DMS153 treated with DMSO at 0.1 percent for 48 hours (cell line): Measurements from ENCODE around the gene FIZ1.
"Not testable (repeated sequence)": the region's sequence is repeated elsewhere in the genome, so short reads cannot be mapped to it uniquely, and the experiment has no call there.

Experiments
- DNase-seq: peaks from one replicate; lab custom pipeline; 2025; ENCODE audit not compliant: unreplicated experiment; lab: John Stamatoyannopoulos, UW

The FIZ1 gene

DNA sequence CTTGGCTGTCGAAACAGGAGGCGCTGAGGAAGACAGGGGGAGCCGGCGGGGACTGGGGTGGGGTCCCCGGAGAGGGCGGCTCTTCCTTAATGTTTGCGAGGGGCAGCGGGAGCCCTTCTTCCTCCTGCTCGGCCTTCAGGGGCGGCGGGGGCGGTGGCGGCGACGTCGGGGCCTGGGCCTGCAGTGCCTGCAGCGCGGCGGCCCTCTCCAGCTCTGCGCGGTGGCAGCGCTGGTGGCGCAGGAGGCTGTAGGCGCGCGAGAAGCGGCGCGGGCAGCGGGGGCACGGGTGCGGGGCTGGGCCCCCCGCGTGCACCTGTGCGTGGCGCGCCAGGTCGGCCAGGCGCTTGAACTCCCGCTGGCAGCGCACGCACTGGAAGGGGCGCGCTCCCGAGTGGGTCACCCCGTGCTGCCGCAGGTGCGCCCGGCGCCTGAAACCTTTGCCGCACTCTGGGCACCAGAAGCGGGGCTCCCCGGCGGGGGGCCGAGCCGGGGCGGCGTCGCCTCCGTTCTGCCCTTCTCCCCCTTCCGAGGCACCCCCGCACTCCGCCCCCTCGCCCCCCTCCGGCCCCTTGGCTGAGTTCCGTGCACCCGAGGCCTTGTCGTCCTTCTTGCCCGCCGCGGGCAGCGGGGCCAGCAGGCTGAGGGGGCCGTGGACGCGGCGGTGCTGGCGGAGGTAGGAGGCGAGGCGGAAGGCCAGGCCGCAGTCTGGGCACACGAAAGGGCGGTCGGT, 21.1 kb downstream of the FIZ1 start:
- no peak for DNase-seq

GRCh38 chr19:55576746-55577145, 22.6 kb downstream of the FIZ1 start:
- no peak for DNase-seq

DNA sequence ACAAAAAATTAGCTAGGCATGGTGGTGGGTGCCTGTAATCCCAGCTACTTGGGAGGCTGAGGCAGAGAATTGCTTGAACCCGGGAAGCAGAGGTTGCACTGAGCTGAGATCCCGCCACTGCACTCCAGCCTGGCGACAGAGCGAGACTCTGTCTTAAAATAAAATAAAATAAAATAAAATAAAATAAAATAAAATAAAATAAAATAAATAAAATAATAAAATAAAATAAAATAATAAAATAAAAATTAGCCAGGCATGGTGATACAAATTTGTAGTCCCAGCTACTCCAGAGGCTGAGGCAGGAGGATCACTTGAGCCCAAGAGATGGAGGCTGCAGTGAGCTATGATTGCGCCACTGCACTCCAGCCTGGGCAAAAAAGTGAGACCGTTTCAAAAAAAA, 25.4 kb downstream of the FIZ1 start:
- not testable (repeated sequence) for DNase-seq

- not testable (repeated sequence) for DNase-seq
Measured at GRCh38 chr19:55569477-55569876, 29.8 kb downstream of the FIZ1 start.

GRCh38 chr19:55567708-55568328, 31.5 kb downstream of the FIZ1 start:
- DNase-seq: no peak

- no peak for DNase-seq
Measured at GRCh38 chr19:55566823-55567222, 32.5 kb downstream of the FIZ1 start.

DNA sequence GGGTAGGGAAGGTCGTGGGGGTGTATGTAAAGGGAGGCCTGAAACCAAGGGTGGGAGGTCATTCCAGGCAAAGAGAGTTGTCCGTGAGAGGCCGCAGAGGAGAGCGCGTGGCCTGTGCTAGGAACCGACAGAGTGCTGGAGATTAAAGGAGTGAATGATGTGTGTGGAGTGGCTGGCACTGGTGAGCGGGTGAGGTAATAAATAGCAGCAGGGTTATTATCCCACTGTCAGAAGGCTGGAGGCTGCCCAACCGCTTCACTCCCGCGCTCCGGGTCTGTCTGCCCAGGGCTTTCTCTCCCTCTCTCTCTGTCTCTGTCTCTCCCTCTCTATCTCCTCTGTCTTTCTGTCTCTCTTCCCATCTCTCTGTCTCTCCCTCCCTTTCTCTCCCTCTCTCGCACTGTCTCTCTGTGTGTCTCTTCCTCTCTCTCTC, 36.0 kb downstream of the FIZ1 start:
- DNase-seq: no peak

DNA sequence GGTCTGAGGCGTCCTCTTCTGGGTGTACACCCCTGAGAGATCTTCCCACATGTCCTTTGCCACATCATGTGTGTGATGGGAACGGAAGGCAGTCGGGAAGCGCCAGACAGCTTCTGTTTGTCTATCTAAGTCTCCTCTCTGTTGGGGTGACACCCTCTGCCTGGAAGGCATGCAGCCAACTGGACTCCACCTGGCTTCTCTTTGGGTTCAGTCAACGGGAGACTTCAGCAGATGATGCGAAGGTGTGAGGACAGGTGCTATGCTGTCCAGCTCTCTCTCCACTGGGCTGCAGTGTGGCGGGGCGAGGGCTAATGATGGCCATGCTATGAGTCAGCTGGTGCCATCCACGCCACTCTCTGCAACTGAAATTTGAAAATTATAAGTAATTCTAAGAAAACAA, 39.6 kb downstream of the FIZ1 start:
- DNase-seq: no peak

GRCh38 chr19:55554741-55555152, 44.6 kb downstream of the FIZ1 start:
- DNase-seq: peak; percentile 74

DNA sequence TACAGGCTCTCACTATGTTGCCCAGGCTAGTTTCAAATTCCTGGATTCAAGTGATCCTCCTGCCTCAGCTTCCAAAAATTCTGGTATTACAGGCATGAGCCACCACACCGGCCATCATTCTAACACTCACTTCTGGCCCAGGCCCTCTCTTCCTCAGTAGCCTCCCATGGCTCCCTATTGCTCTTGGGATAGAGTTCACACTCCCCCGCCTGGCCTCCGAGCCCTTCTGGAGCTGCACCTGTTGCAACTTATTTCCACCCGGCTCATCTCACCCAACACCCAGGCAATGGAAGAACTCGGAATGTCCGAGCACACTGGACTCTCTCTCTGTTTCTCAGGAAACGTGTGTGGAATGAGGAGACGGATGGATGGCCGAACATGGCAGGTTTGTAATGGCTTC, 45.0 kb downstream of the FIZ1 start:
- no peak for DNase-seq

DNA sequence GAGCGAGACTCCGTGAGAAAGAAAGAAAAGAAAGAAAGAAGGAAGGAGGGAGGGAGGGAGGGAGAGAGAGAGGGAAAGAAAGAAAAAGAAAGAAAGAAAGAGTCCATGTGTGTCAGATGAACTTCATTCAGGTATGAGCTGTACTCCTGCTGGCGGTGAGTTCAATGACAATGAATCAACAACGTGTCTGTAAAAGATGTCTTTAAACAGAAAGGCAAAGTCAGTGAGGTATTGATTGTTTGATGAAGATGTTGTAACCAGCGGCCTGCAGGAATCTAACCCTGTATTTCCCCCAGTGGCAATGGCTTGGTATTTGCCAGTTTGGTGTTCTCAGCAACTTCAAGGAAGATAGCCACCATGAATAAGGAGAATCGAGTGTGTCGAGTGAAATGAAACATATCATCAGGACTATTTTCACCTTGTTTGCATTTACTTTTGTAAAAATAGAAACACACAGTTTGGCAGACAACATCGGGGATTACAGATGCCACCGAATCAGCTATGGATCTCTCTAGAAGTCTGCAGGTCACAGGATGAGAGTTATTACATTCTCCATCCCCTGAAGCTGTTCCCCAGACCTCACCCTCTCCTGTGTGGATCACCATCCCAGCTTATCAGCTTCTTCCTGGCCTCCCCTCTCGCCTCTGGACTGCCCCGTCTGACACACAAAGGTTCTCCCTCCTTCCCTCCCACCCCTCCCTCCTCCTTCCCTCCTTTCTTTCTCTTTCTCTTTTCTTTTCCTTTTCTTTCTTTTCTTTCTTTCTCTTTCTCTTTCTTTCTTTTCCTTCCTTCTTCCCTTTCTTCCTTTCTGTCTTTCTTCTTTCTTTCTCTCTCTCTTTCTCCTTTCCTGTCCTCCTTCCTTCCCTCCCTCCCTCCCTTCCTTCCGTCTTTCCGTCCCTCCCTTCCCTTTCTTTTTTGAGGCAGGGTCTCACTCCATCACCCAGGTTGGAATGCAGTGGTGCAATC, 45.8 kb downstream of the FIZ1 start:
- no peak for DNase-seq

DNA sequence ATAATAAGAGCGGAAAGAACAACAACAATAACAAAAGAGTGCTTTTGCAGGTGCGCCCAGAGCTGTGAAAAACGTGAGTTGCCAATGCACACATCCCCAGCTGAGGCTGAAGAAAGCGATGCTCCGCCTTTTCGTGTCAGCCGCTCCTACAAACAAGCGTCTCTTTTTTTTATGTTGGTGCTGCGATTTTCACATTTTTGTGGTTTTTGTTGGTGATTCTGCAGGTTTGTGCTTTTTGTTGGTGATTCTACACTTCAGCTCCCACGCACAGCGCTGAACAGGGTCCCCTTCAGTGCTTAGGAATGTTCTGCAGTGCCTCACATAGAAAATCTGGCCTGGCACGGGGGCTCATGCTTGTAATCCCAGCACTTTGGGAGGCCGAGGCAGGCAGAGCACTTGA, 46.7 kb downstream of the FIZ1 start:
- DNase-seq: no peak

DNA sequence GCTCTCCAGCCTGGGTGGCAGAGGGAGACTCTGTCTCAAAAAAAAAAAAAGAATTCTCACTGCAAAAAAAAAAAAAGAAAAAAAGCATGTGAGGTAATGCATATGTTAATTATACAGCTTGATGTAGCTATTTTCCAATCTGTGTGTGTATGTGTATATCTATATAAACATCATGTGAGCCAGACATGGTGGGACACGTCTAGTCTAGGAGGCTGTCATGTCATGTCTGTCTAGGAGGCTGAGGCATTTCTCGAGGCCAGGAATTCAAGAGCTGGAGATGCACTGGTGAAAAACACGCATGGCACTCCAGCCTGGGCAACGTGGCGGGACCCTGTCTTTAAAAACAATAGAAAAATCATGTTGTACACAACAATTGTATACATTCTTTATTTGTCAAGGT, 47.1 kb downstream of the FIZ1 start:
- no peak for DNase-seq

DNA sequence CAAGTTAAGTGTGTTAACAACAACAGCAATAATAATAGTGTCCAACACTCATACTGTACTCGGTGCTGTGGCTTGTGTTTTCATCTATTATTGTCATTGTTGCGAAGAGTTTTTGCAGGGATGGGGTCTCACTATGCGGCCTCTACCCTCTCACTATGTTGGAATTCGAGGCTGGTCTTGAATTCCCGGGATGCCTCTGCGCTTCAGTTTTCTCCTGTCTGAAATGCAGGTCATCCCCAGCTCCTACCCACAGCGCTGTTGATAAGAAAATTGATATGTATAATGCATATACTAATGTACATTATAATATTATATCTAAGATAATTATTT, 49.0 kb downstream of the FIZ1 start:
- DNase-seq: no peak

GRCh38 chr19:55549500-55550320, 49.6 kb downstream of the FIZ1 start:
- peak; percentile 17 for DNase-seq

- DNase-seq: no peak
Measured at GRCh38 chr19:55546822-55547614, 52.3 kb downstream of the FIZ1 start.

DNA sequence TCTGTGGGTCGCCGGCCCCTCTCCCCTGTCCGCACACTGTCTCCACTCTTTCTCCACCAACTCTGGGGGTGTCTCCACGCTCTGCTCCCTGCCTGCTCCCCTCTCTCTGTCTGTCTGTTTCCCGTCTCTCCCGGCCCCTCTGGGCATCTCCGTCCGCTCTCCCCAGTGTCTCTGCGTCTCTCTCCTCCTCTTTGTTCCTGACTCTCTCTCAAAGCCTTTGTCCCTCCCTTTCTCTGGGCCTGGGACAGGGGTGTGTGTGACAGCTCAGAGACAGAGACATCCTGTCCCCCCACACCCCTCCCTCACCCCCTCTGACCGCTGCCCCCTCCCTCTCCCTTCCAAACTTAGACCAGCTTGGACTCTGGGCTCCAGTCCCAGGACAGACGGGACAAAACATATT, 53.3 kb downstream of the FIZ1 start:
- no peak for DNase-seq

- no peak for DNase-seq
Measured at GRCh38 chr19:55545443-55545842, 53.9 kb downstream of the FIZ1 start, which contains the start of gene SBK3. Gene SBK3, minus strand, starts transcription at chr19:55545543. Its CDS starts 0 bp downstream, at chr19:55545543.

DNA sequence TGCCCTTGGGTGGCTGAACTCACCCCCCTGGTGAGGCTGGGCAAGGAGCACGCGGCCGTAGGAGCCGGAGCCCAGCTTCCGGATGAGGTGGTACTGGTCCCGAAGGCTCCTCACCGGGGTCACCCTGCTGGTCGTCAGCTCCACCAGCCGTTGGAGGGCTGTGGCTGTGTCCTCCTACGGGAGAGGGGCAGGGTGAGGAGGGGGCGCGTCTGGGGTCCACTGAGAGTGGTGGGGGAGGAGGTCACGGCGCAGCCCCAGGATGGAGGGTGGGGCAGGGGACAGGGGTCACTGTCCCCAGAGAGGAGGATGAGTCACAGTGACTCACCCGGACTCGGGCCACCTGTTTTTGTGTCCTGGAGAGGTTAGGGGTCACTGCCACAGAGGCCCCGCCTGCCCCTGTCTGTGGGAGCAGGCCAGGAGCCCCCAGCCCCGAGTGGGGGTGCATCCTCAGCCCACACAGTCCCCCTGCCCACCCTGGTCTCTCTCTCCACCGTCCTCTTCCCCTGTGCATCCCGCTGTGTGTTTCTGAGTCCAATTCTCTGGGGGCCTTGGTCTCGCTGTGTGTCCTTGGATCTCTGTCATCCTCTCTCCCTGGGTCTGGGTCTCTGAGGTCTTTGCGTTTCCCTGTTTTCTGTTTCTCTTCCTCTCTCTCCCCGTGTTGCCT, 54.4 kb downstream of the FIZ1 start:
- DNase-seq: no peak

GRCh38 chr19:55544014-55544413, 55.3 kb downstream of the FIZ1 start:
- DNase-seq: no peak
